ENCODE data around the gene GFOD2.
"Not testable (repeated sequence)": the region's sequence is repeated elsewhere in the genome, so short reads cannot be mapped to it uniquely, and the experiment has no call there.

Gene GFOD2

GRCh38 chr16:67701420-67701819 lies 17.7 kb downstream of the GFOD2 start:
- DNase-seq: no peak

DNA sequence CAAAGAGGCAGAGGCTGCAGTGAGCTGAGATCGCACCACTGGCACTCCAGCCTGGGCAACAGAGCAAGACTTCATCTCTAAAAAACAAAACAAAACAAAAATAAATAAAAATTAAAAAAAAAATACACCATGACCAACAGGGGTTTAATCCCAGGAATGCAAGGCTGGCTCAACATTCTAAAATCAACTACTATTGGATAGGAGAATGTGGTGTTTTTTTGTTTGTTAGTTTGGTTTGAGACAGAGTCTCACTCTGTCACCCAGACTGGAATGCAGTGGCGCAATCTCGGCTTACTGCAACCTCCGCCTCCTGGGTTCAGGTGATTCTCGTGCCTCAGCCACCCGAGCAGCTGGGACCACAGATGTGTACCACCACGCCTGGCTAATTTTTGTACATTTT lies 19.9 kb downstream of the GFOD2 start:
- DNase-seq: no peak

GRCh38 chr16:67697422-67698185 lies 21.5 kb downstream of the GFOD2 start:
- no peak for DNase-seq

DNA sequence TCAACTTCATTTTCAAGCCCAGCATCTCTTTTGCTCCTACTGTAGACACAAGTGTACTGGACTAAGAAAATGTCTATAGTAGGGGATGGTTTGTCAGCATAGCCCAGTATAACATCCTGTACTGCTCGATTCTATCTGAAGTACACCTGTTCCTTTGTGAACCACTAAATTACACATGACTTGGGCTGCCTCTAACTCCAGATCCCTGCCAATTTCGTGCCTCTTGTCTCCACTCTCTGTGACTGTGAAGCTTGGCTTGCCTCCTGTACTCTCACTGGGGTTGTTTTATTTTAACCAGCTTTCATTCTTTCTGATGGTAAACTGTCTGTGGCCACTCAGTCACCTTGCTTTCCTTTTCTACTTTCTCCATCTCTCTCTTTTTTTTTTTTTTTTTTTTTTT lies 24.5 kb downstream of the GFOD2 start:
- DNase-seq: no peak

- DNase-seq: not testable (repeated sequence)
Observed at GRCh38 chr16:67693517-67694285, 25.4 kb downstream of the GFOD2 start.

DNA sequence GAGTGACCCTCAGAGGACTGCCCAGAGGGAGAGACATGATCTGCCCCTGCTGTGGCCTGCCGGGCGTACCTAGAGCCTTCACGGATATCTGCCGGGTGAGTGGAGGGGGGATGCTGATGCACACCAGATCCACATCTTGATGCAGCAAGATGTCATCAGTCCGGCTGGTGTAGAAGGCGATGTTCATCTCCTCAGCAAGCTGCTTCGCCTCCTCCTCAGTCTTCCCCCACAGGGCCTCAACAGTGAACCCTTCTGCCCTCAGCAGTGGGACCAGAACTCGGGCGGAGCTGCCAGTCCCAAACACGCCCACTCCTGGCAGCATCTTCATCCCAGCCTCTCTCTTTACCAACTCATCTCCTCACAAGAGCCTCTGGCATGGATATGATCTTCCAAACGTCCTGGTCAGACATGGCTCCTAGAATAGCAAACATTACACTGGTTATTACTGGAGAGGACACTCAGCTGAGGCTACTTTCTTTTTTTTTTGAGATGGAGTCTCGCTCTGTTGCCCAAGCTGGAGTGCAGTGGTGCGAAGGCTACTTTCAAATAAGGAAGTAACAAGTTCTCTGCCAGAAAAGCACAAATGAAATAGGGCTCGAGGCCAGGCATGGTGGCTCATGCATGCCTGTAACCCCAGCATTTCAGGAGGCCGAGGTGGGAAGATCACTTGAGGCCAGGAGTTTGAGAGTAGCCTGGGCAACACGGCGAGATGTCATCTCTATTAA lies 33.6 kb downstream of the GFOD2 start:
- no peak for DNase-seq

DNA sequence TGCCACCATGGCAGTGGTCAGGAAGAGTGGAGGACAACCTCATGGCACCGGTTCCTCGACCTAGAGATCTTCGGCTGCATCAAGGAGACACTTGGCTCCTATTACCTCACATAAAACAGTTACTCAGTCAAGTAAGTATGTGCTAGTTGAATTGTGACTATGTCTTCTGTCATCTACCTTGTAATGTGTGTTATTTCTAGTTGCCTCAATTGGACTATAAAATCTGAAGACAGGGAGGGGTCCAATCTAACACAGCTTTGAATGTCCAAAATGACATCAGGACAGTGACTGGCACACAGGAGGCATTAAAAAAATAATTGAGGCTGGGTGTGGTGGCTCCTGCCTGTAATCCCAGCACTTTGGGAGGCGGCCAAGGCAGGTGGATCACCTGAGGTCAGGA lies 35.3 kb downstream of the GFOD2 start:
- no peak for DNase-seq

GRCh38 chr16:67679935-67680897 lies 38.9 kb downstream of the GFOD2 start:
- no peak for DNase-seq

- no peak for DNase-seq
Observed at GRCh38 chr16:67678354-67679023, 40.6 kb downstream of the GFOD2 start.

DNA sequence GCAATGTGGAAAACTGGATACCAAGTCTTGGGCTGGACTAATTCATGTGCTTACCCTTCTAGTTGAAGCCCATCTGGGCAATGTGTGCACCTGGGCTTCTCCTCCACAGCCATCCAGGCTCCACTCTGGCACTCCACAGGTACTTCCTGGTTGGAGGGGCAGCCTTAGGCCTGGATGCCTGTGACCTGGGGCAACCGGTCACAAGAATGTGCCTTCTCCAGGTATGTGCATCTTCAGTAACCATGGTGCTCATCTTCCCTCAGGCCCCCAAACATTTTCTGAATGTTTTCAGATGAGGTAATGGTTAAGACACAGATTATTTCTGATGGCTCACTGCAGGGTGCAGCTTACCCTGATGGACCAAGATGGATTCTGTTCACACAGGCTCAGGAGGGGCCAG lies 41.4 kb downstream of the GFOD2 start:
- no peak for DNase-seq

- no peak for DNase-seq
Observed at GRCh38 chr16:67676939-67677338, 42.2 kb downstream of the GFOD2 start.

DNA sequence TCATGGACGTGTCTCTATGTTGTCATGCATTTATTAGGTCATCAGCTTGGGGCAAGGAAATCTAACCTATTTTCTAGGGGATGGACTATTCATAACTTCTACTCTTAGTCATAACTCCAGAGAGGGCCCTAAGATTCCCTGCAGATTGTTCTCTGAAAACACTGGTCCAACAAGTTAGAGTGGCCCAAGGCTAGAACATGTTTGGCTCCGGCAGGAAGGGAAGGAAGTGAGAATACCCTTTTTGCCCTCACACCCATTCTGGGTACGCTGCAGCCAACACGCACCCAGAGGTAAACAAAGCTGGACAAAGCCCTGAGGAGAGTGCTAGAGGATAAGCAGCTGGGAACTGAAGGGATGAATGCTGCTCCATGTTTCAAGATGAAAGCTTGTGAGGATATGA lies 42.6 kb downstream of the GFOD2 start:
- no peak for DNase-seq

DNA sequence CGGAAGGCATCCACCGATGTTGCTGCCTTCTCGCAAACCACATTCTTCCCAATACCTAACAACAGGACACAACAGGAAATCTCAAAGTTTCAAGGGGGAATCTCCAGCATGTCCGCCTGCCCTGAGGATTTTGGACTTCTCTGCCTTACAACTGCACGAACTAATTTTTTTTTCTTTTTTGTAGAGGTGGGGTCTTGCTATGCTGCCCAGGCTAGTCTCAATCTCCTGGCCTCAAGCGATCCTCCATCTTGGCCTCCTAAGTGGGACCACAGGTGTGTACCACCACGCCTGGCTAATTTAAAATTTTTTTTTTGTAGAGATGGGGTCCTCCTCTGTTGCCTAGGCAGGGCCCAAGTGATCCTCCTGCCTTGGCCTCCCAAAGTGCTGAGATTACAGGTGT lies 43.1 kb downstream of the GFOD2 start:
- no peak for DNase-seq

GRCh38 chr16:67675579-67675935 lies 43.6 kb downstream of the GFOD2 start:
- DNase-seq: no peak

DNA sequence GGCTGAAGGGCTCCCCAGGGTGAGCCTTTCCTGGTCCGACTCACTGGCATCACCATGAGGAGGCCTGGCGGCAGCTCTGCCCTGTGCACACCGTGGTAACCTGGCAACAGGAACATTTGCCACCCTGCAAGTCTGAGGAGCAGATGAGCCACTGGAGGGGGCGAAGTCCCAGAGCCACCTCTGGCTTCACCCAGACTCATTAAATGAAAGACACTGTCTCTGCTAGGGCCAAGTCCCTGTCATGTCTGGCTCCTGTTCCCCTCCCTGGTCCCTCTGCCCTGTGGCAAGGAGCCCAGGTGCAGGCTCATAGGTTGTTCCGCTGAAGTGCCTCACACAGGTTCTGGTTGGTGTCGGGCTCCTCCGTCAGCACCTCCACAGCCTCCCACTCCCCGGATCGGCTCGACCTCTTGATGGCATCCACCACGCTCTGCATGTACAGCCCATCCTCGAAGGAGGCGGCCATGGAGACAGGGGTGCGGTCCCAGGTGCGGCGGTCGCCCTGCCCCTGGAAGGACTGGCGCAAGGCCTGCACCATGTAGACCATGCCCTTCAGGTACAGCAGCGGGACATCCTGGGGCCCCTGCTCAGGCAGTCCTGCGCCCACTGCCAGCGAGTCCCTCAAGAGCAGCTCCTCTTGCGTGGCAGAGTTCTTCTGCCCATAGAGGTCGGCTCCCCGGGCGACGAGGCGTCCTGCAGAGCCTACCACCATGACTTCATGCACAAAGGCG lies 44.1 kb downstream of the GFOD2 start:
- DNase-seq: no peak

- DNase-seq: no peak
Observed at GRCh38 chr16:67673712-67674580, 45.2 kb downstream of the GFOD2 start.

DNA sequence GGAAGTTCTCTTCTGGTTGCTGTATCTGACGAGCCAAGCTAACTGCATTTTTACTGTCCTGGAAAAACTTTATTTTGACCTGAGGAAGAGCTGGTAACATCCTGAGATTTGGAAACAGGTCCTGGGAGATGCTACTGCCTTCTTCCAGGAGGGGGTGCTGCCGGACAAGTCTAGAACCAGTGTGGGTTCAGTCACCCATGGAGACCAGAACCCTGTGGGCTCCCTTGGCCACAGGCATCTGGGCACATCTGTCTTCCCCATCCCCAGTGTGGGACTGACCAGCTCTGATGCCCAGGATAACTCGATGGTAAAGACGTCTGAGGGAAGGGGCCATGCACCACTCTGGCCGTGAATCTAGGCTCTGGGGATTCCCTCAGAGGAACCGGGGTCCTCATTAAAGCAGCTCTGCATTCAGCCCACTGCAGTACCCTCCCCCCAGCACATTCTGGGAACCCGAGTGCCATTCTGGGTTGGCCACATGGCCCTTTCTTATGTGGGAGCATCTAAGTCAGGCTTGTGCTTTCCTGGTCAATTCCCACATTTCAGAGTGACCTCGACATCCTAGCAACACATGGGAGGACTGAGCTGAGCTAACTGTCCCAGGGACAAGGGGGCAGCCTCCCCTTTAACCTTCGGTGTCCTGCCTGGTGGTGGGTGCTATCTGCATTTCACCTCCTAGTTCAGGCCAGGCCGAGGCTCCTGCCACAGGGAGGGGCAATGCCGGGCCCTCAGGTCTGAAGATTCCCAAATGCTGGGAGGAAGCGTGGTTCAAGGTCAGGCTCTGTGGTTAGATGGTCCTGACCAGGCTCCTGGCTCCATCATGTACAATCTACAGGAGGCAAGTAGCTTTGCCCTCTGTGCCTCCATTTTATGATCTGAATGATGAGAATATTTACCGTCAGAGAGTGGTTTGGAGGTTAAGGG lies 46.1 kb downstream of the GFOD2 start:
- no peak for DNase-seq

DNA sequence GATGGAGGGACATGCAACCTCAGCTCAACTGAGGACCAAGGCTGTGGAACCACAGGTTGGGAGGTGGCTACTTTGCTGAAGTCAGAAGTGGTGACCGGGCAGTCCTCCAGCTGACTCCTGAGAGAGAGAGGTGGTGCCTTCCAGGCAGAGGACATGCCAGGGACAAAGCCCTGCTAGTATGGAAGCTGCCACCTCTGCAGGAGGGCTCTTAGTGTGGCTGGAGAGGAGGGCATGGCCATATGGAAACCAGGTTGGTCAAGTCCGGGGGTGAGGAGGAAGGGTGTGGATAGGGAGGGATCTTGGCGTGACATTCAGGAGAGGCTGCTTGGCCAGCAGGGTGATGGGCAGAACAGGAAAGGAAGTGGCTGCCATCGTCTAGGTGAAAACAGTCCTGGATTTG lies 46.8 kb downstream of the GFOD2 start:
- DNase-seq: no peak

- DNase-seq: no peak
Observed at GRCh38 chr16:67669499-67670101, 49.5 kb downstream of the GFOD2 start.

Data from NCI-H1417 treated with DMSO at 0.1 percent for 48 hours (cell line).